Measurements from ENCODE around the gene USP36.
"Not testable (repeated sequence)": the region's sequence is repeated elsewhere in the genome, so short reads cannot be mapped to it uniquely, and the experiment has no call there.

DNA sequence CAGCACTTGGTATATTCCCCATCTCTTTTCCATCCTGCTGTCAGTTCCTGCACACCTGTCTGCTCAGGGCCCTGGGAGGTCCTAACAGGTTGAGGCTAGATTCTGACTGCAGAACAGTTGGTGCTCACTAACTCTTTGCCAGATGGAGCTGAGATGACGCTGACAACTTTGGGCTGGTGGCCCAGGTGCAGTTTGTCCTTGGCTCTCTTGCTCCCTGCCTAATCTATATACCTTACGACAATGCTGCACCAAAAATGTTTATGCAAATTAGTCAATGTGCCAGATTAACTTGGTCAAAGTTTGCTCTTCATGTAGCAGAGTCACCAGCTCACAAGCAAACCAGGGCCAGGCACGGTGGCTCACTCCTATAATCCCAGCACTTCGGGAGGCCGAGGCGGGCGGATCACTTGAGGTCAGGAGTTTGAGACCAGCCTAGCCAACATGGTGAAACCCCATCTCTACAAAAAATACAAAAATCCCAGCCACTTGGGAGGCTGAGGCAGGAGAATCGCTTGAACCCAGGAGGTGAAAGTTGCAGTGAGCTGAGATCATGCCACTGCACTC, 36.4 kb upstream of the USP36 start:
- TF ChIP-seq, protein P1, sequence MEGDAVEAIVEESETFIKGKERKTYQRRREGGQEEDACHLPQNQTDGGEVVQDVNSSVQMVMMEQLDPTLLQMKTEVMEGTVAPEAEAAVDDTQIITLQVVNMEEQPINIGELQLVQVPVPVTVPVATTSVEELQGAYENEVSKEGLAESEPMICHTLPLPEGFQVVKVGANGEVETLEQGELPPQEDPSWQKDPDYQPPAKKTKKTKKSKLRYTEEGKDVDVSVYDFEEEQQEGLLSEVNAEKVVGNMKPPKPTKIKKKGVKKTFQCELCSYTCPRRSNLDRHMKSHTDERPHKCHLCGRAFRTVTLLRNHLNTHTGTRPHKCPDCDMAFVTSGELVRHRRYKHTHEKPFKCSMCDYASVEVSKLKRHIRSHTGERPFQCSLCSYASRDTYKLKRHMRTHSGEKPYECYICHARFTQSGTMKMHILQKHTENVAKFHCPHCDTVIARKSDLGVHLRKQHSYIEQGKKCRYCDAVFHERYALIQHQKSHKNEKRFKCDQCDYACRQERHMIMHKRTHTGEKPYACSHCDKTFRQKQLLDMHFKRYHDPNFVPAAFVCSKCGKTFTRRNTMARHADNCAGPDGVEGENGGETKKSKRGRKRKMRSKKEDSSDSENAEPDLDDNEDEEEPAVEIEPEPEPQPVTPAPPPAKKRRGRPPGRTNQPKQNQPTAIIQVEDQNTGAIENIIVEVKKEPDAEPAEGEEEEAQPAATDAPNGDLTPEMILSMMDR (IDR thresholded peaks at IDR 0.05): not testable (repeated sequence)
- not testable (repeated sequence) for TF ChIP-seq POLR2A (IDR thresholded peaks at IDR 0.05)
